GM19193 (cell line): ENCODE measurements around the gene CBR3.

Experiments used
- POLR2A ChIP-seq: IDR thresholded peaks from 4 replicates; pipeline ENCODE4 v1.6.1; 2011; ENCODE audit not compliant: insufficient read depth, insufficient read length; ENCODE audit errors: extremely low read depth

The CBR3 gene

DNA sequence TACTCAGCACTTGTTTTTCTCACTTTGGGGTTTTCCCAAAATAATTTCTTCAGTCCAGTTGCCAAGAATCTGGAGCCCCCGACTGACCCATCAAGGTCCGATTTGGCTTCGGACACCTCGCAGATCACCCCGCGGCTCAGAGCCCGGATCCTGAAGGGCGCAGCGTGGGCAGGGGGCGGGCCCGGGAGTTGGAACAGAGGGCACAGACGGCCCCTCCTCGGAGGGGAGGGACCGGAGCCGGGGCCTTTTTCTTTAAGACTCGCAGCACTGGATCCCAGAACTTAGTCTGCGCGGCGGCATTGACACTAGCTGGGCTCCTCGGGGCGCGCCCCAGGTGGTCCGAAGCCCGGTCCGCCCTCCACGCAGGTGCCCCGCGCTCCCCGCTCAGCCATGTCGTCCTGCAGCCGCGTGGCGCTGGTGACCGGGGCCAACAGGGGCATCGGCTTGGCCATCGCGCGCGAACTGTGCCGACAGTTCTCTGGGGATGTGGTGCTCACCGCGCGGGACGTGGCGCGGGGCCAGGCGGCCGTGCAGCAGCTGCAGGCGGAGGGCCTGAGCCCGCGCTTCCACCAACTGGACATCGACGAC, at the start of gene CBR3:
Gene CBR3, plus strand, starts transcription at position 277 of the 588 bp plus-strand sequence. Its CDS starts 114 bp downstream, at position 391.
- no peak for TF ChIP-seq POLR2A

- no peak for TF ChIP-seq POLR2A
These were observed 47.3 kb upstream of the CBR3 start for GRCh38 chr21:36087362-36088138.

GRCh38 chr21:36089946-36090345, 44.9 kb upstream of the CBR3 start:
- TF ChIP-seq POLR2A, result no peak

- no peak for TF ChIP-seq POLR2A
These were observed 42.2 kb upstream of the CBR3 start for GRCh38 chr21:36092681-36093080.

- no peak for TF ChIP-seq POLR2A
These were observed 41.4 kb upstream of the CBR3 start for GRCh38 chr21:36093512-36093911.

GRCh38 chr21:36096398-36097290, 38.2 kb upstream of the CBR3 start:
- TF ChIP-seq POLR2A, result no peak

GRCh38 chr21:36097427-36098181, 37.3 kb upstream of the CBR3 start:
- TF ChIP-seq POLR2A, result no peak

DNA sequence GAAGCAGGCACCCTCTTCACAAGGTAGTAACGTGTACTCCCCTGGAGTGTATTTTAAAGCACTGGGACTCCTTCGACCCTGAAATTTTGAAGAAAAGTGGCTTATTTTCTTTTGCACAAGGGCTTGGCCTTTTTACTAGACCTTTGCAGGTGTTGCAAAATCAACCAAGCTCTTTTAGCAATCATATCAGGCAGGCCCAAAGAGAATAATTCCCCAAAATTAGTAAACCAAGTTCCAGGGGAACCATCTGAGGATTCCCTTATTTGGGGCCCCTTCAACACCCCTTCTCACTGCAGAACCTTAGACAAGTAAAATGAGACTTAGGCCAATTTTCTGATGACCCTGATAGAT, 36.7 kb upstream of the CBR3 start:
- TF ChIP-seq POLR2A, result no peak

DNA sequence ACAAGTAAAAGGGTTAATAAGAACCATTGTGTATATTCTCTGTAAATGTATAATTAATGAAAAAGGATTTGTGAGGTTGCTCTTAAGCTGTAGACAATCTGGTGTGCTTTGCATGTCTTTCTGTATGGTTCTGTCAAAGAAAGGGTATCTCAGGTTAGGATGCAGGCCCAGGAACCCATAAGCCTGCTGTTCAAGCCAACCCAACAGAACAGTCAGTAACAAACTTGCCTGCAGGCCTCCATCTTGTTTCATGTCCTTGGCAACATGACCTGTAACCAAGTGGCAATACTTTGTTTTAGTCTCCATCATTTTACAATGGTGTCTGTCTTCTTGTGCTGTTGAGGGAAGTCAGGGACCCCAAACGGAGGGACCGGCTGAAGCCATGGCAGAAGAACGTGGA, 35.9 kb upstream of the CBR3 start:
- no peak for TF ChIP-seq POLR2A

- TF ChIP-seq POLR2A, result no peak
These were observed 33.8 kb upstream of the CBR3 start for GRCh38 chr21:36100971-36101641.

- no peak for TF ChIP-seq POLR2A
These were observed 31.4 kb upstream of the CBR3 start for GRCh38 chr21:36103434-36103833.

DNA sequence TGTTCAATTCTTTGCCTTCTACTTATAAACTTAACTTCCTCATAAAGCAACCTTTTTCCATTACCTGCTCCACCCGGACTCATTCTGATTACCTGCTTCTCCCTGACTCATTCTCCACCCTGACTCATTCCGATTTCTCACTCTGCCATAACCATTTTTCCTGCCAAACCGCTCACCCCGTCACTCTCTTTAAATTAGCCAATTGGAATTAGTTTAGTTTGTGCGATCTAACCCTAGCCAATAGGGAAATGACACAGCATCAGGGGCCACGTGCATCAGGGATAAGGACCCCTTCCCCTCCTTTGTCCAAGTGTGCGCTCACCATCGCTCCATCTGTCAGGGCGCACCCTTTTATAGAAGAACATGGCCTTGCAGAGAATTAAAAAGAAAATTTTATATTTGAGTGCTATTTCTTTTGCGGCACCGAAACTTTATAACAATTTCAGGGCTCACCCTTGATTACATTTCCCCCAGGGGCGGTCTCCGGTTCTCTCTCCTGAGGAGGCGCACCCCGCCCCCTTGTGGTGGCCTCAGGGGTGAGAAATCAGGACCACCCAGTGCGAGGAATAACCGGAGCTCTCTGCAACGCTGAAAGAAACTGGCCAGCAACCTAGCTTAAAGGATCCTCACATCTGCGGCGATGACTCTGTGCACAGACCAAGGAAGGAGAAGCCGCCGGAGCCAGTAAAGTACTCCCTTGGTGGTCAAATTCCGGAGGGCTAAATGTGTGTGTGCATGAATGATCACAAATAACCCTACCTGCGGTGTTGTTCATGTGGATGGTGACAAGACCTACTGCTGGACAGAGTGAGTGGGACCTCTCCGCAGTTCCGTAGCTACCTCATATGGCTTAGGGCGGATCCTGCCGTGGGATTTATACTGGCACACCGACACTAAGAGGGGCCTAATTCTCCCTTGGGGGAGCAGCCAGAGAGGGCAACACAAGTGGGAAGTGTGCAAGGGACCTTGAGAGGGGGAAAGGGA, 30.3 kb upstream of the CBR3 start:
- TF ChIP-seq POLR2A, result no peak

DNA sequence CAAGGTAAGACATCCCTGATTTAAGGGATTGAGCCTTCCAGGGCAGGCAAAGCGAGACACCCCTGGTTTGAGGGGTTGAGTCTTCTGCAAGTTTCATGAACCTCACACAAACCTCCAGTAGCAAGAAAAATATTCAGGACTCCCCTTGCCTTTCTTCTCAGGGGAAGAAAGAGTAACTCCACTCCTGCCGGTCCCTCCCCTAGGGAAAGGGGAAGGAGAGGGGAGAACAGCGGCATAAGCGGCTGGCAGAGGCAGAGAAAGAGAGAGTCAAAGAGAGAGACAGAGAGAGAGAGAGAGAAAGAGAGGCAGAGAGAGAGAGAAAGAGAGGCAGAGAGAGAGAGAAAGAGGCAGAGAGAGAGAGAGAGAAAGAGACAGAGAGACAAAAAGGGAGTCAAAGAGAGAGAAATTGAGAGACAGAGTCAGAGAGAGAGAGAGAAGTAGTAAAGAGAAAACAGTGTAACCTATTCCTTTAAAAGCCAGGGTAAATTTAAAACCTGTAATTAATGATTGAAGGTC, 29.5 kb upstream of the CBR3 start:
- TF ChIP-seq POLR2A, result no peak
